ENCODE measurements around the gene ITPK1.

ITPK1 gene

GRCh38 chr14:92984082-92984788 is 131.5 kb downstream of the ITPK1 start:
- DNase-seq, result no peak

GRCh38 chr14:92982956-92983355 is 132.8 kb downstream of the ITPK1 start:
- no peak for DNase-seq

- no peak for DNase-seq
Observed at GRCh38 chr14:92981726-92982125, 134.0 kb downstream of the ITPK1 start.

- DNase-seq, result no peak
Observed at GRCh38 chr14:92980866-92981265, 134.9 kb downstream of the ITPK1 start.

GRCh38 chr14:92978229-92979021 is 137.3 kb downstream of the ITPK1 start:
- DNase-seq, result no peak

- DNase-seq, result no peak
Observed at GRCh38 chr14:92976268-92976667, 139.5 kb downstream of the ITPK1 start.

GRCh38 chr14:92974541-92975345 is 141.0 kb downstream of the ITPK1 start:
- no peak for DNase-seq

GRCh38 chr14:92973798-92974372 is 141.8 kb downstream of the ITPK1 start:
- no peak for DNase-seq

- DNase-seq, result no peak
Observed at GRCh38 chr14:92973261-92973797, 142.4 kb downstream of the ITPK1 start.

- DNase-seq, result no peak
Observed at GRCh38 chr14:92971601-92972180, 144.0 kb downstream of the ITPK1 start.

GRCh38 chr14:92970271-92970670 is 145.5 kb downstream of the ITPK1 start:
- no peak for DNase-seq

GRCh38 chr14:92969871-92970270 is 145.9 kb downstream of the ITPK1 start:
- no peak for DNase-seq

GRCh38 chr14:92969430-92969829 is 146.3 kb downstream of the ITPK1 start:
- DNase-seq, result no peak

- DNase-seq, result no peak
Observed at GRCh38 chr14:92968291-92969020, 147.3 kb downstream of the ITPK1 start.

GRCh38 chr14:92967346-92967926 is 148.3 kb downstream of the ITPK1 start:
- no peak for DNase-seq

- DNase-seq, result no peak
Observed at GRCh38 chr14:92965281-92965680, 150.4 kb downstream of the ITPK1 start.

GRCh38 chr14:92964124-92965109 is 151.3 kb downstream of the ITPK1 start:
- no peak for DNase-seq

- no peak for DNase-seq
Observed at GRCh38 chr14:92963301-92964123, 152.2 kb downstream of the ITPK1 start.

- DNase-seq, result no peak
Observed at GRCh38 chr14:92962831-92963095, 153.0 kb downstream of the ITPK1 start.

Data from activated effector memory CD4-positive, alpha-beta T cell treated with anti-CD3 and anti-CD28 coated beads, Interleukin-2, amount 50 U/mL, for 16 hours (primary cell).